Suprapubic skin (tissue), 4 donors: ENCODE measurements around the gene DIP2C.

ENCODE experiments used
- CTCF ChIP-seq, 2 donors: fragments of 200-600 bp in 1 of 2; fragments of 450-650 bp in 1 of 2; sonication (generic) in 1 of 2; IDR thresholded peaks; one replicate each; pipeline ENCODE4 v1.5.1; 2016 to 2019; ENCODE audit warnings: antibody characterized with exemption in 2 of 2, mild to moderate bottlenecking in 1 of 2, moderate library complexity in 1 of 2
- EP300 ChIP-seq: sonication (generic); formaldehyde crosslinking; IDR thresholded peaks from one replicate; pipeline ENCODE4 v1.6.1; 2017; ENCODE audit warnings: antibody characterized with exemption
- POLR2A ChIP-seq, 2 donors: fragments of 450-650 bp; IDR thresholded peaks; one replicate each; pipeline ENCODE4 v1.6.1; 2017; ENCODE audit warnings: antibody characterized with exemption in 2 of 2, mild to moderate bottlenecking in 2 of 2, moderate library complexity in 2 of 2
- POLR2AphosphoS5 ChIP-seq, 3 donors: sonication (generic); formaldehyde crosslinking; IDR thresholded peaks; one replicate each; pipeline ENCODE4 v1.6.1; 2017; ENCODE audit warnings: antibody characterized with exemption in 3 of 3

GRCh38 chr10:301536-301935 is 387.9 kb downstream of the DIP2C start:
- TF ChIP-seq CTCF (IDR thresholded peaks at IDR 0.05) (no peak), POLR2A (IDR thresholded peaks at IDR 0.05) (no peak), POLR2AphosphoS5 (IDR thresholded peaks at IDR 0.05) (no peak), EP300 (no peak)
